Naive thymus-derived CD4-positive, alpha-beta T cell (primary cell): ENCODE measurements around the gene NSMF. TPM values are rescaled to one million over a fixed set of nuclear protein-coding genes. Genes with fewer than 3 reads are reported as not detected.

Source experiments
- ATAC-seq: fragments of 150-1000 bp; cut with Tn5 transposase; 2 replicates; pipeline ENCODE4 v1.10.0; 2021; ENCODE audit warnings: mild to moderate bottlenecking, moderate library complexity
- CTCF ChIA-PET: fragments of 350-600 bp; sonication (Branson Sonifier 250); formaldehyde crosslinking; loops from one replicate; lab custom pipeline; 2021; ENCODE audit warnings: antibody characterized with exemption; lab: Charles Lee
- POLR2A ChIA-PET: fragments of 350-600 bp; sonication (Branson Sonifier 250); formaldehyde crosslinking; loops from one replicate; lab custom pipeline; 2021; ENCODE audit warnings: antibody characterized with exemption, inconsistent platforms; lab: Charles Lee
- DNase-seq, 9 donors: peaks; one replicate each; pipeline versions ENCODE4 v3.0.0 to v3.0.0-alpha.2; 2020 to 2022; ENCODE audit warnings: mixed read lengths in 1 of 9
- H3K27ac ChIP-seq: one replicate; pipeline ENCODE4 v1.7.0; 2013; ENCODE audit warnings: mild to moderate bottlenecking, low read depth, low read length, moderate library complexity
- H3K27me3 ChIP-seq, 2 donors: one replicate each; pipeline ENCODE4 v1.7.0; 2013; ENCODE audit warnings: low read length in 2 of 2, mild to moderate bottlenecking in 2 of 2, moderate library complexity in 2 of 2; ENCODE audit not compliant: control insufficient read depth in 2 of 2, insufficient read depth in 2 of 2
- H3K36me3 ChIP-seq, 3 experiments: 1 replicate in 2 of 3; 2 replicates in 1 of 3; pipeline ENCODE4 v1.7.0; 2013; ENCODE audit warnings: low read length in 3 of 3, mild to moderate bottlenecking in 3 of 3, moderate library complexity in 1 of 3; ENCODE audit not compliant: insufficient read depth in 3 of 3, control insufficient read depth in 2 of 3
- H3K4me1 ChIP-seq, 2 donors: one replicate each; pipeline ENCODE4 v1.7.0; 2013; ENCODE audit warnings: low read length in 2 of 2, mild to moderate bottlenecking in 2 of 2, moderate library complexity in 1 of 2; ENCODE audit not compliant: control insufficient read depth in 2 of 2, insufficient read depth in 2 of 2
- H3K4me3 ChIP-seq: 2 replicates; pipeline ENCODE4 v1.7.0; 2013; ENCODE audit warnings: mild to moderate bottlenecking, low read length
- H3K9me3 ChIP-seq, 3 experiments: 1 replicate in 2 of 3; 2 replicates in 1 of 3; pipeline ENCODE4 v1.7.0; 2013; ENCODE audit warnings: low read length in 3 of 3; ENCODE audit not compliant: control insufficient read depth in 2 of 3
- H3K27ac Mint-ChIP-seq, 9 donors: one replicate each; pipeline ENCODE4 v1.8.0; 2020 to 2022; ENCODE audit warnings: mixed read lengths in 9 of 9, mild to moderate bottlenecking in 8 of 9, moderate library complexity in 5 of 9, inconsistent platforms in 2 of 9
- H3K27me3 Mint-ChIP-seq, 5 donors: one replicate each; pipeline ENCODE4 v1.8.0; 2021 to 2022; ENCODE audit warnings: mixed read lengths in 5 of 5, mild to moderate bottlenecking in 1 of 5
- H3K36me3 Mint-ChIP-seq, 5 donors: one replicate each; pipeline ENCODE4 v1.8.0; 2020 to 2022; ENCODE audit warnings: mixed read lengths in 5 of 5, mild to moderate bottlenecking in 3 of 5, inconsistent platforms in 1 of 5
- H3K4me1 Mint-ChIP-seq, 7 donors: one replicate each; pipeline ENCODE4 v1.8.0; 2020 to 2022; ENCODE audit warnings: mixed read lengths in 7 of 7, mild to moderate bottlenecking in 3 of 7, inconsistent platforms in 1 of 7
- H3K4me3 Mint-ChIP-seq, 10 donors: one replicate each; pipeline ENCODE4 v1.8.0; 2020 to 2022; ENCODE audit warnings: mild to moderate bottlenecking in 10 of 10, mixed read lengths in 10 of 10, moderate library complexity in 6 of 10, inconsistent platforms in 2 of 10
- H3K9me3 Mint-ChIP-seq, 11 donors: one replicate each; pipeline ENCODE4 v1.8.0; 2020 to 2022; ENCODE audit warnings: mixed read lengths in 11 of 11, mild to moderate bottlenecking in 4 of 11, inconsistent platforms in 1 of 11, moderate library complexity in 1 of 11
- intact Hi-C, 2 donors: fragments of 100-400 bp; cut with micrococcal nuclease; formaldehyde crosslinking; loops; one replicate each; pipeline ENCODE4 v1.15.1; 2023
- polyA plus RNA-seq, 2 donors: library from polyadenylated mRNA; unstranded; fragments of 300-500 nt; fragmentation: Illumina TruSeq; gene quantifications; one replicate each; pipeline ENCODE4 v1.2.3, GENCODE V29; 2021
- total RNA-seq, 6 experiments: library from RNA in 5 of 6; stranded (reverse) in 5 of 6; gene quantifications; 1 replicate in 5 of 6; 2 replicates in 1 of 6; pipeline ENCODE4 v1.2.3 and lab custom pipeline; 2021 to 2026

Gene NSMF
- total and polyA plus RNA-seq, 7 experiments from 2014 or later = 10.9 to 92.0 (median 29.0) TPM

DNA sequence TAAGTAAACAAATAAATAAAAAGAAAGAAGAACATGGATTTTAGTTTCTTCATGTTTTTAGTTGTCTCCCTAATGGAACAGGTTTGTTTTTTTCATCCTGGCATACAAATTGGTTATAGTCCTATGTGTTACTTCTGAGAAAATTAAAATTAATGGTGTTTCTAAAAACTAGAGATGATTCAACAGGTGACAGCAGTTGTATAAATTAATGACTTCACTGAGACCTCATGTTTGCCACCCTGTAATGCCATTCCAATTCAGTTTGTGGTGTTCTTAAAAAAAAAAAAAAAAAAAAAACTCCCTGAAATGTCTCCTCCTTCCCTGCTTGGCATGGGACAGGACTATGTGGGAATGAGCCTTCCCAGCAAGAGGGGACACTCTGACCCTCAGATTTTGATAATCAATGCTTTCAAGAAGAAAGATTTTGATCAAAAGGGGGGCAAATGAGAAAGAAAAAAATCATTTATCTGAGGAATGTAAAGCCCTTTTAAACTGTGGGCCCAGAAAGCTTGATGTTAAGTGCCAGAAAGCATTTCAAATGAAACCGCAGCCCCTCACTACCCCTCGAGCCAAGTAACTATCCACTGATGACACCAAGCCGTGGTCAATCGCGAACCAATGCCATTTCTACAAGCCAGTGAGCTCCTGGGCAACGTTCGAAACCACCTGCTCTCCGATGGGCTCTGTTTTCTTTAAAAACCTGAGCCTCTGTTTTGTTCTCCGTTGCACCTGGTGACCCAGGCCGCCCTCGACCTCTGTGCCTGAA is 37.1 kb downstream of the NSMF start:
- peak overlapping the region; percentile 65 for H3K4me3 ChIP-seq
- H3K36me3 ChIP-seq = no peaks in the 10 kb centered on the region
- peaks cover 0 to 9% (median 0%) of the 10 kb centered on the region in 5 donors for H3K27me3 Mint-ChIP-seq
- CTCF ChIA-PET = interaction anchor here (0.6 to 1.6 kb wide), 5 partner anchors 9 to 120 kb away, joined by 3 to 8 read pairs (median 4); partner anchors contain the start of gene NRARP
- peak overlapping the region; percentile 76 to 90 (median 82) for H3K4me3 Mint-ChIP-seq
- no peaks in the 10 kb centered on the region for H3K9me3 ChIP-seq
- peaks cover 0 to 5% of the 10 kb centered on the region in 2 donors for H3K4me1 ChIP-seq
- H3K27ac ChIP-seq = peak overlapping the region; percentile 62
- peak overlapping the region; percentile 12 to 91 (median 66) for H3K27ac Mint-ChIP-seq
- intact Hi-C loops = loop anchor here (5.0 to 10.0 kb wide), 3 partner anchors 120 to 430 kb away; partner anchors contain the start of genes MRPL41 (in 1 of the 2), NRARP (in 1 of the 2), PAXX (in 1 of the 2) and PNPLA7 (in 1 of the 2)
- H3K27me3 ChIP-seq = no peaks in the 10 kb centered on the region
- peaks cover 2 to 21% (median 13%) of the 10 kb centered on the region in 7 donors for H3K4me1 Mint-ChIP-seq
- peak in 1 of 9 donors; percentile 16 for DNase-seq
- H3K9me3 Mint-ChIP-seq = no peaks in the 10 kb centered on the region
- peaks cover 0 to 1% (median 0%) of the 10 kb centered on the region in 5 donors for H3K36me3 Mint-ChIP-seq
- no peak for ATAC-seq
- POLR2A ChIA-PET = interaction anchor here (0.6 to 2.3 kb wide), 10 partner anchors 24 to 626 kb away, joined by 3 to 7 read pairs (median 4); partner anchors contain the start of genes CCDC183, NRARP, NSMF and PNPLA7

DNA sequence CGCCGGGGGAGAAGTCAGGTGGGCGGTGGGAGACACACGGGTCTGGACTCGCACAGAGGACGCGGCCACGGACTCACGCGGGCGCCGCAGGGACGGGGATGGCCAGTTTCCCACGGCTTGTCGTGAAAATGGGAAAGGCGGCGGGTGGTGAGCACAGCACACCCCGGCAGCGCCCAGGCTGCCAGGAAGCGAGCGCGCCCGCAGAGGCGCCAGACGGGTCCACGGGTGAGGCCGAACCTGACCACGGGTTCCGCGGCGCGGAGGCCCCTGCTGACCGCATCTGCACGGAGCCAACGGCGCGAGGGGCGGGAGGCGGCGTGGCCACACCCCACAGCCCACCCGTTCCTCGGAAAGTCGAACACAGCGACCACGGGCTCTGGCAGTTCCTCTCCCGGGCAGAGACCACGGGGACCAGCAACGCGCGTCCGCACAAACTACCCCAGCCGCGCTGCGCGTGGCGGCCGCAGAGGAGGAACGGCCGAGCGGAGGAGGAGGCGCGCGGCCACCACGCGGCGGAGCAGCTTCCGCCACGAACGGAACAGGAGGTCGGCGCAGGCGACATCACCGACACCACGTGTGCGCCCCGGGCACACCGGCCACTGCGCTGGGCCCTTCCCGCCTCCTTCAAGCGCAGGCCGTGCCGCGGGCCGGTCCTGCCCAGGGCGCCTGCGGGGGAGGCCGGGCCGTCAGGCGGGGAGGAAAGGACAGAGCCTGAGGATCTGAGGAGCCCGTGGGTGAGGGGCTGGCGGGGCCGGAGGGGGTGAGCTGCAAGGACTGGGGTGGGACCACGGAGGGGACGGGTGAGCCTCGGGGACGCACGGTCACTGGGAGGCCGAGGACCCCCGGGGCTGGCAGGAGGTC is 41.7 kb downstream of the NSMF start:
- Histone ChIP-seq H3K36me3 (no peaks in the 10 kb centered on the region), H3K27me3 (no peaks in the 10 kb centered on the region), H3K27ac (peak overlapping the region; percentile 6), H3K4me3 (no peak overlapping the region), H3K4me1 (peaks cover 0 to 5% of the 10 kb centered on the region in 2 donors), H3K9me3 (no peaks in the 10 kb centered on the region)
- ChIA-PET POLR2A (interaction anchor here (0.5 to 0.6 kb wide), 2 partner anchors 25 to 33 kb away, joined by 3 to 6 read pairs; no protein-coding TSS in a partner anchor), CTCF (interaction anchor here (0.6 kb wide), 1 partner anchor 197 kb away, joined by 3 read pairs; no protein-coding TSS in a partner anchor)
- DNase-seq (no peak), ATAC-seq (no peak)
- peaks cover 0 to 6% (median 0%) of the 10 kb centered on the region in 5 donors for H3K36me3 Mint-ChIP-seq
- intact Hi-C loops = no loop called here
- H3K27me3 Mint-ChIP-seq = no peaks in the 10 kb centered on the region
- H3K27ac Mint-ChIP-seq = no peak overlapping the region
- peak overlapping the region in 5 of 10 donors; percentile 2 to 86 (median 45) for H3K4me3 Mint-ChIP-seq
- no peaks in the 10 kb centered on the region for H3K9me3 Mint-ChIP-seq
- H3K4me1 Mint-ChIP-seq = peaks cover 4 to 21% (median 10%) of the 10 kb centered on the region in 7 donors

DNA sequence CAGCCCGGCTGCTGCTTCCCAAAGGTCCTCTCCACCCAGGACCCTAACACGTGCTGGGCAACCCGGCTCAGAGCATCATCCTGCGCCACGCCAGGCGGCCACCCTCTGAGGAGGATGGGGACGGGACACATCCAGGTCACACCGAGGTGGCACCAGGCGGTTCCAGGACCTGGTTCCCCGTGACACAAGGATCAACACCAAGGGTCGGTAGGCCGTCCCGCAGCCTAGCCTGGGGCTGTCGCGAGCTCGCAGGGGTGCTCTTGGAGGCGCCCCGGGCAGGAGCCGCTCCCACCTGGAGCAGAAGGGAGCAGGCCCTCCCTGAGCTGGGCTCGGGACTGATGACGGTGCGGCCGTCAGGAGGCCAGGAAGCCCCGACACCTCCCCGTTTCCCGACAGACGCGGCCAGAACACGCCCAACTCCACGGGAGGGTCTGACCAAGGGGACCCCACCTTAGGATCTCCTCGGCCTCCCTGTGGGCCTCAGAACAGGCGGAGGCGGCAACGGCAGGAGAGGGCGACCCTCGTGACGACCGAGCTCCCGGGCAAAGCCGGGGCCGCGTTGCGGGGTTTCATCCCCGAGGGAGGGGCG is 42.5 kb downstream of the NSMF start:
- no peak for DNase-seq
- H3K27me3 ChIP-seq = no peaks in the 10 kb centered on the region

DNA sequence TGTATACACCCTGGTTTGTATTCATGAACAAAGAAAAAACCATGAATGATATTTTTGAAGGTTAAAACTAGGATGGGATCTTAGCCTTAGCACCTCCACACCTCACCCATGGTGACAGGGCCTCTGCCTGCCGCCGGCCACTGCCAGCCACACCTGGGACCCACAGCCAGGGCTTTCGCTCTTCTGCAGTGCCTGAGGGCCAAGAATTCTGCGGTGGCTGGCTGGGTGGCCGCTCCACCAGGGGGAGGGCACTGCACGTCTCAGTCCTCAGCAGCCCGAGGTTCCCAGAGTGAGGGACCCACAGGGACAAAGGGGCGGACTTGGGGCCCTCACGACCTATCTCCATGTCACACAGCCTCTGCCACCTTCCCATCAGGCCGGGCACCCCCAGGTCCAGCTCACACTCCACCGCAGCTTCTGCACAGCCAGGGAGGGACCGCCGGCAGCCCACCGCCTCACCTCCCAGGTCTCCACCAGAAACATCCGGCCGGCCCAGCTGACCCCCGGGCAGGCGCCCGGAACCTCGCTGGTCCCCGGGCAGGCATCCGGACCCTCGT is 43.0 kb downstream of the NSMF start:
- ChIA-PET POLR2A (no interaction called here), CTCF (no interaction called here)
- DNase-seq = no peak
- Mint-ChIP-seq H3K36me3 (peaks cover 0 to 6% (median 0%) of the 10 kb centered on the region in 5 donors), H3K9me3 (no peaks in the 10 kb centered on the region), H3K27ac (no peak overlapping the region), H3K4me1 (peaks cover 0 to 10% (median 5%) of the 10 kb centered on the region in 7 donors), H3K27me3 (no peaks in the 10 kb centered on the region), H3K4me3 (no peak overlapping the region)
- H3K4me3 ChIP-seq = no peak overlapping the region
- no peak overlapping the region for H3K27ac ChIP-seq
- H3K4me1 ChIP-seq = no peaks in the 10 kb centered on the region
- H3K27me3 ChIP-seq = no peaks in the 10 kb centered on the region
- intact Hi-C loops = no loop called here
- no peaks in the 10 kb centered on the region for H3K9me3 ChIP-seq
- no peak for ATAC-seq
- H3K36me3 ChIP-seq = no peaks in the 10 kb centered on the region

More for the DNA sequence above, 42.5 kb downstream of the NSMF start:
- Mint-ChIP-seq H3K27ac (no peak overlapping the region), H3K4me1 (peaks cover 0 to 13% (median 5%) of the 10 kb centered on the region in 7 donors), H3K4me3 (no peak overlapping the region), H3K9me3 (no peaks in the 10 kb centered on the region), H3K27me3 (no peaks in the 10 kb centered on the region), H3K36me3 (peaks cover 0 to 6% (median 0%) of the 10 kb centered on the region in 5 donors)
- Histone ChIP-seq H3K9me3 (no peaks in the 10 kb centered on the region), H3K36me3 (no peaks in the 10 kb centered on the region), H3K27ac (peak overlapping the region; percentile 6), H3K4me3 (no peak overlapping the region), H3K4me1 (no peaks in the 10 kb centered on the region)
- intact Hi-C loops = no loop called here
- POLR2A ChIA-PET = interaction anchor here (0.5 to 0.6 kb wide), 2 partner anchors 25 to 34 kb away, joined by 3 to 6 read pairs; no protein-coding TSS in a partner anchor
- ATAC-seq = no peak
- CTCF ChIA-PET = interaction anchor here (0.6 kb wide), 1 partner anchor 196 kb away, joined by 3 read pairs; no protein-coding TSS in a partner anchor

DNA sequence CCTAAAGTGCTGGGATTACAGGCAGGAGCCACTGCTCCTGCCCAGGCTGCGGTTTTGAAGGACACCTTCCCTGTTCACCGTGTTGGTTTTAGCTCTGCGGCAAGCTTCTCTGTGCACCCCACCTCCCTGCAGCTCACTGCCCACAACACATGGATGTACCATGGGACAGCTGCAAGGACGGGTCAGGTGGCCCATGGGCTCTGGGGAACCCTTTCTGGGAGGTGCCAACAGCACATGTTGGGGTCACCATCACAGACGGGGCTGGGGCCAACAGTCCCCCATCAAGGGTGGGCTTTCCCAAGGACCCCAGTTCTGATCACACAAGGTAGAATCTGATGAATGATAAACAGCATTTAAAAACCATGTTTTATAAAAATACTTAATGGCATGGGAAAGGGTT is 43.7 kb downstream of the NSMF start:
- no peaks in the 10 kb centered on the region for H3K36me3 ChIP-seq
- no peak overlapping the region for H3K4me3 ChIP-seq
- H3K9me3 ChIP-seq = no peaks in the 10 kb centered on the region
- ATAC-seq (no peak), DNase-seq (no peak)
- ChIA-PET POLR2A (no interaction called here), CTCF (no interaction called here)
- no peak overlapping the region for H3K27ac ChIP-seq
- no peaks in the 10 kb centered on the region for H3K27me3 ChIP-seq
- H3K36me3 Mint-ChIP-seq = peaks cover 0 to 6% (median 0%) of the 10 kb centered on the region in 5 donors
- H3K27me3 Mint-ChIP-seq = no peaks in the 10 kb centered on the region
- peak overlapping the region in 1 of 9 donors; percentile 51 for H3K27ac Mint-ChIP-seq
- peaks cover 0 to 3% of the 10 kb centered on the region in 2 donors for H3K4me1 ChIP-seq
- peak overlapping the region in 1 of 10 donors; percentile 25 for H3K4me3 Mint-ChIP-seq
- H3K4me1 Mint-ChIP-seq = peaks cover 0 to 11% (median 5%) of the 10 kb centered on the region in 7 donors
- H3K9me3 Mint-ChIP-seq = no peaks in the 10 kb centered on the region
- intact Hi-C loops = no loop called here
